Neural crest cell (in vitro differentiated cells): Measurements from ENCODE around the gene CSNK2A2. TPM values are rescaled to one million over a fixed set of nuclear protein-coding genes. Genes with fewer than 3 reads are reported as not detected.

Experiments
- DNase-seq: peaks from one replicate; pipeline ENCODE4 v3.0.0; 2021; ENCODE audit warnings: low read depth, mixed read lengths, low spot score
- H3K27ac Mint-ChIP-seq: one replicate; pipeline ENCODE4 v1.8.0; 2021; ENCODE audit warnings: mild to moderate bottlenecking, mixed read lengths; ENCODE audit not compliant: unreplicated experiment
- H3K27me3 Mint-ChIP-seq: 2 replicates; pipeline ENCODE4 v1.8.0; 2021; ENCODE audit warnings: low read depth, mild to moderate bottlenecking, mixed read lengths
- H3K36me3 Mint-ChIP-seq: 2 replicates; pipeline ENCODE4 v1.8.0; 2021; ENCODE audit warnings: low read depth, mild to moderate bottlenecking, mixed read lengths
- H3K4me1 Mint-ChIP-seq: 2 replicates; pipeline ENCODE4 v1.8.0; 2021; ENCODE audit warnings: mixed read lengths
- H3K4me3 Mint-ChIP-seq: one replicate; pipeline ENCODE4 v1.8.0; 2021; ENCODE audit warnings: mild to moderate bottlenecking, mixed read lengths
- H3K9me3 Mint-ChIP-seq: 2 replicates; pipeline ENCODE4 v1.8.0; 2021; ENCODE audit warnings: mixed read lengths
- CTCF ChIP-seq: fragments of 200-600 bp; sonication (generic); conservative IDR thresholded peaks from 2 replicates; pipeline ENCODE4 v1.5.0; 2021; ENCODE audit warnings: antibody characterized with exemption, mild to moderate bottlenecking
- total RNA-seq: library from RNA; stranded (reverse); gene quantifications from 2 replicates; pipeline ENCODE4 v1.2.1, GENCODE V29; 2021

CSNK2A2 gene
- total RNA-seq, 1 donor from 2014 or later, result 116 TPM

GRCh38 chr16:58155839-58156238 lies 42.1 kb downstream of the CSNK2A2 start:
- Mint-ChIP-seq H3K27me3 (no peaks in the 10 kb centered on the region), H3K27ac (no peak overlapping the region), H3K4me1 (no peaks in the 10 kb centered on the region), H3K4me3 (no peak overlapping the region), H3K9me3 (no peaks in the 10 kb centered on the region), H3K36me3 (peaks cover 13% of the 10 kb centered on the region)
- TF ChIP-seq CTCF, result no peak
- DNase-seq, result no peak

- Mint-ChIP-seq H3K27me3 (no peaks in the 10 kb centered on the region), H3K4me1 (no peaks in the 10 kb centered on the region), H3K4me3 (no peak overlapping the region), H3K36me3 (peaks cover 5% of the 10 kb centered on the region), H3K27ac (no peak overlapping the region), H3K9me3 (no peaks in the 10 kb centered on the region)
- TF ChIP-seq CTCF, result no peak
- DNase-seq, result no peak
Observed at GRCh38 chr16:58154345-58154744, 43.6 kb downstream of the CSNK2A2 start.

- H3K9me3 Mint-ChIP-seq, result no peaks in the 10 kb centered on the region
- H3K27me3 Mint-ChIP-seq, result no peaks in the 10 kb centered on the region
- DNase-seq, result no peak
Observed at GRCh38 chr16:58152246-58152868, 45.5 kb downstream of the CSNK2A2 start.

GRCh38 chr16:58148526-58148925 lies 49.4 kb downstream of the CSNK2A2 start:
- Mint-ChIP-seq H3K27me3 (peaks cover 3% of the 10 kb centered on the region), H3K36me3 (no peaks in the 10 kb centered on the region), H3K27ac (no peak overlapping the region), H3K4me1 (no peaks in the 10 kb centered on the region), H3K4me3 (no peak overlapping the region), H3K9me3 (no peaks in the 10 kb centered on the region)
- no peak for DNase-seq
- no peak for TF ChIP-seq CTCF

More at GRCh38 chr16:58152246-58152868, 45.5 kb downstream of the CSNK2A2 start:
- no peak overlapping the region for H3K4me3 Mint-ChIP-seq
- H3K27ac Mint-ChIP-seq, result no peak overlapping the region
- no peaks in the 10 kb centered on the region for H3K4me1 Mint-ChIP-seq
- no peaks in the 10 kb centered on the region for H3K36me3 Mint-ChIP-seq
- TF ChIP-seq CTCF, result no peak

GRCh38 chr16:58148099-58148498 lies 49.8 kb downstream of the CSNK2A2 start:
- DNase-seq, result no peak
- Mint-ChIP-seq H3K27ac (no peak overlapping the region), H3K27me3 (peaks cover 3% of the 10 kb centered on the region)

More at GRCh38 chr16:58148099-58148498, 49.8 kb downstream of the CSNK2A2 start:
- Mint-ChIP-seq H3K4me3 (no peak overlapping the region), H3K36me3 (no peaks in the 10 kb centered on the region), H3K9me3 (no peaks in the 10 kb centered on the region), H3K4me1 (no peaks in the 10 kb centered on the region)
- no peak for TF ChIP-seq CTCF
